ENCODE data around the gene SEC22A. TPM values are rescaled to one million over a fixed set of nuclear protein-coding genes. Genes with fewer than 3 reads are reported as not detected.

Gene SEC22A
- polyA plus RNA-seq, 1 of the 3 experiments (the other 2 are of a cell fraction), result 13.0 TPM

GRCh38 chr3:123163141-123163540 lies 38.6 kb upstream of the SEC22A start:
- ChIA-PET POLR2A (no interaction called here), CTCF (interaction anchor here (1.2 to 1.8 kb wide), 2 partner anchors 16 to 95 kb away, joined by 4 read pairs; no protein-coding TSS in a partner anchor)
- H4K20me1 ChIP-seq (ENCODE audit: insufficient read depth), result no peaks in the 10 kb centered on the region
- no peak overlapping the region for H2AFZ ChIP-seq (ENCODE audit: low read depth)
- no peak overlapping the region for H3K9ac ChIP-seq
- DNase-seq, result no peak
- H3K79me2 ChIP-seq (ENCODE audit: insufficient read depth), result no peaks in the 10 kb centered on the region
- no peak overlapping the region for H3K27ac ChIP-seq (ENCODE audit: low read depth in 2 of 2, low read length in 1 of 2)
- peaks cover 0 to 16% of the 10 kb centered on the region in 2 experiments; a peak in 1 of 4 replicates for H3K4me1 ChIP-seq (ENCODE audit: control insufficient read depth in 1 of 2, insufficient read depth in 2 of 2, low read depth in 1 of 2, low read length in 1 of 2)
- no peak overlapping the region for H3K4me3 ChIP-seq (ENCODE audit: low read depth in 2 of 2, low read length in 1 of 2)
- no peaks in the 10 kb centered on the region for H3K9me2 ChIP-seq
- H3K4me2 ChIP-seq, result no peak overlapping the region
- H3K9me3 ChIP-seq, result no peaks in the 10 kb centered on the region
- TF ChIP-seq NRF1 (IDR thresholded peaks at IDR 0.05; ENCODE audit: low read depth, low read length), result no peak
- TF ChIP-seq EZH2phosphoT487 (IDR thresholded peaks at IDR 0.05; ENCODE audit: borderline replicate concordance, low read depth), result no peak
- TF ChIP-seq PBX3 (IDR thresholded peaks at IDR 0.05), result no peak
- no peak for TF ChIP-seq TAF1 (IDR thresholded peaks at IDR 0.05; ENCODE audit: borderline replicate concordance, low read depth, low read length)
- no peak for TF ChIP-seq POLR2AphosphoS5 (IDR thresholded peaks at IDR 0.05; ENCODE audit: low read depth, low read length)
- TF ChIP-seq TCF12 (IDR thresholded peaks at IDR 0.05), result no peak
- no peak for TF ChIP-seq MXI1 (IDR thresholded peaks at IDR 0.05; ENCODE audit: low read depth, low read length)
- TF ChIP-seq NFIC (IDR thresholded peaks at IDR 0.05; ENCODE audit: borderline replicate concordance), result no peak
- TF ChIP-seq EP300 (IDR thresholded peaks at IDR 0.05; ENCODE audit: borderline replicate concordance in 1 of 2, low read depth in 1 of 2, low read length in 1 of 2), result no peak
- TF ChIP-seq RXRA (IDR thresholded peaks at IDR 0.05; ENCODE audit: borderline replicate concordance, low read depth), result no peak
- TF ChIP-seq RCOR1 (IDR thresholded peaks at IDR 0.05; ENCODE audit: low read length), result no peak
- TF ChIP-seq ZBTB33 (IDR thresholded peaks at IDR 0.05; ENCODE audit: borderline replicate concordance, low read depth), result no peak
- no peak for TF ChIP-seq GATA2 (CRISPR knock-in tag; IDR thresholded peaks at IDR 0.05)
- TF ChIP-seq, protein P1, sequence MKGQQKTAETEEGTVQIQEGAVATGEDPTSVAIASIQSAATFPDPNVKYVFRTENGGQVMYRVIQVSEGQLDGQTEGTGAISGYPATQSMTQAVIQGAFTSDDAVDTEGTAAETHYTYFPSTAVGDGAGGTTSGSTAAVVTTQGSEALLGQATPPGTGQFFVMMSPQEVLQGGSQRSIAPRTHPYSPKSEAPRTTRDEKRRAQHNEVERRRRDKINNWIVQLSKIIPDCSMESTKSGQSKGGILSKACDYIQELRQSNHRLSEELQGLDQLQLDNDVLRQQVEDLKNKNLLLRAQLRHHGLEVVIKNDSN (IDR thresholded peaks at IDR 0.05; ENCODE audit: borderline replicate concordance, low read depth), result no peak
- TF ChIP-seq GABPA (IDR thresholded peaks at IDR 0.05; ENCODE audit: low read depth), result no peak
- no peaks in the 10 kb centered on the region for H3F3A ChIP-seq (replicated peaks; ENCODE audit: insufficient read depth)
- no peaks in the 10 kb centered on the region for H3K27me3 ChIP-seq (ENCODE audit: insufficient read depth)
- WGBS (ENCODE audit: low lambda C conversion rate), result 98% methylated on average over 4 of the region's 4 CpGs
- H3K36me3 ChIP-seq (replicated peaks in 1 of 2; ENCODE audit: control insufficient read depth in 1 of 2, insufficient read depth in 2 of 2, low read length in 1 of 2), result peaks cover 27 to 60% of the 10 kb centered on the region in 2 experiments

- no peak for DNase-seq
- H3K79me2 ChIP-seq (ENCODE audit: insufficient read depth), result no peaks in the 10 kb centered on the region
- H3K27ac ChIP-seq (ENCODE audit: low read depth in 2 of 2, low read length in 1 of 2), result no peak overlapping the region
- CTCF ChIA-PET, result no interaction called here
- no peak overlapping the region for H3K4me2 ChIP-seq
- H3K9ac ChIP-seq, result no peak overlapping the region
- no peaks in the 10 kb centered on the region for H3F3A ChIP-seq (replicated peaks; ENCODE audit: insufficient read depth)
- 96% methylated on average over 1 of the region's 1 CpG for WGBS (ENCODE audit: low lambda C conversion rate)
- H3K9me3 ChIP-seq, result no peaks in the 10 kb centered on the region
- POLR2A ChIA-PET, result no interaction called here
- H2AFZ ChIP-seq (ENCODE audit: low read depth), result no peak overlapping the region
- no peak overlapping the region for H3K4me3 ChIP-seq (ENCODE audit: low read depth in 2 of 2, low read length in 1 of 2)
- no peaks in the 10 kb centered on the region for H4K20me1 ChIP-seq (ENCODE audit: insufficient read depth)
- TF ChIP-seq YY1 (IDR thresholded peaks at IDR 0.05; ENCODE audit: low read depth) (no peak), USF2 (IDR thresholded peaks at IDR 0.05; ENCODE audit: borderline replicate concordance, low read depth, low read length) (no peak), FOSL2 (IDR thresholded peaks at IDR 0.05; ENCODE audit: borderline replicate concordance, low read depth) (no peak), REST (IDR thresholded peaks at IDR 0.05; ENCODE audit: low read depth, low read length) (no peak)
- no peaks in the 10 kb centered on the region for H3K4me1 ChIP-seq (ENCODE audit: control insufficient read depth in 1 of 2, insufficient read depth in 2 of 2, low read depth in 1 of 2, low read length in 1 of 2)
- H3K36me3 ChIP-seq (replicated peaks in 1 of 2; ENCODE audit: control insufficient read depth in 1 of 2, insufficient read depth in 2 of 2, low read length in 1 of 2), result peaks cover 20 to 54% of the 10 kb centered on the region in 2 experiments
- H3K27me3 ChIP-seq (ENCODE audit: insufficient read depth), result no peaks in the 10 kb centered on the region
- no peaks in the 10 kb centered on the region for H3K9me2 ChIP-seq
These were observed 36.6 kb upstream of the SEC22A start for GRCh38 chr3:123165163-123165562.

Data from SK-N-SH (cell line).